Esophagus squamous epithelium (tissue), 5 donors: ENCODE data around the gene EPHX1. TPM values are rescaled to one million over a fixed set of nuclear protein-coding genes. Genes with fewer than 3 reads are reported as not detected.
A peak's percentile ranks its signal among the peaks of the same experiment; 100 is the strongest.
"Not testable (repeated sequence)": the region's sequence is repeated elsewhere in the genome, so short reads cannot be mapped to it uniquely, and the experiment has no call there.

Source experiments
- DNase-seq: peaks from one replicate; lab custom pipeline; 2025; lab: John Stamatoyannopoulos, UW
- H3K27ac ChIP-seq, 4 donors: fragments of 200-600 bp; sonication (generic); one replicate each; pipeline ENCODE4 v1.5.1; 2016 to 2019; ENCODE audit warnings: mild to moderate bottlenecking in 1 of 4
- H3K27me3 ChIP-seq, 4 donors: fragments of 200-600 bp; sonication (generic); 1 replicate in 3 of 4; 2 replicates in 1 of 4; pipeline versions ENCODE4 v1.5.1 to v1.6.0; 2017 to 2021; ENCODE audit warnings: antibody characterized with exemption in 1 of 4
- H3K36me3 ChIP-seq, 3 donors: fragments of 200-600 bp; sonication (generic); one replicate each; pipeline ENCODE4 v1.5.1; 2016 to 2019
- H3K4me1 ChIP-seq, 3 donors: fragments of 200-600 bp; sonication (generic); one replicate each; pipeline ENCODE4 v1.5.1; 2017 to 2019
- H3K4me3 ChIP-seq, 4 donors: fragments of 200-600 bp; sonication (generic); 1 replicate in 3 of 4; 2 replicates in 1 of 4; pipeline ENCODE4 v1.5.1; 2016 to 2019; ENCODE audit warnings: mild to moderate bottlenecking in 2 of 4, moderate library complexity in 1 of 4
- H3K9me3 ChIP-seq, 3 donors: fragments of 200-600 bp; sonication (generic); one replicate each; pipeline ENCODE4 v1.5.1; 2016 to 2019
- CTCF ChIP-seq, 6 experiments: fragments of 450-650 bp in 4 of 6; fragments of 200-600 bp in 2 of 6; sonication (generic) in 2 of 6; IDR thresholded peaks; one replicate each; pipeline ENCODE4 v1.5.1; 2016 to 2019; ENCODE audit warnings: antibody characterized with exemption in 6 of 6, mild to moderate bottlenecking in 4 of 6, moderate library complexity in 4 of 6
- POLR2A ChIP-seq, 4 donors: fragments of 450-650 bp; IDR thresholded peaks; one replicate each; pipeline ENCODE4 v1.6.1; 2017; ENCODE audit warnings: antibody characterized with exemption in 4 of 4, mild to moderate bottlenecking in 4 of 4, moderate library complexity in 3 of 4
- WGBS, 2 donors: methylation state at CpG; one replicate each; pipeline ENCODE4 v1.1.5; 2018; 5-methylcytosine and 5-hydroxymethylcytosine counted together
- intact Hi-C: fragments of 100-400 bp; cut with DNase I; formaldehyde crosslinking; loops from one replicate; pipeline ENCODE4 v1.15.0; 2022
- total RNA-seq, 4 donors: library from RNA; depleted of rRNA; stranded (reverse); fragments of >200 nt; gene quantifications; one replicate each; pipeline ENCODE4 v1.1.0, GENCODE V29; 2016
- donor health status: DM: yes; HTN: yes; CAD: no.

Gene EPHX1
- total RNA-seq, 4 donors from 2014 or later = 78.7 to 237 (median 151) TPM

- no peak overlapping the region for H3K4me3 ChIP-seq
- DNase-seq = no peak
- H3K27me3 ChIP-seq = no peaks in the 10 kb centered on the region
- peak overlapping the region in 3 of 4 donors; percentile 5 to 48 (median 43) for H3K27ac ChIP-seq
- H3K9me3 ChIP-seq = no peaks in the 10 kb centered on the region
- TF ChIP-seq POLR2A (IDR thresholded peaks at IDR 0.05) = no peak
- peaks cover 14 to 68% (median 15%) of the 10 kb centered on the region in 3 donors for H3K36me3 ChIP-seq
- peaks cover 16 to 55% (median 37%) of the 10 kb centered on the region in 3 donors for H3K4me1 ChIP-seq
- intact Hi-C loops = no loop called here
- 66% methylated on average over 2 of the region's 8 CpGs; no CpG with 5 or more reads in 1 of the 2 donors for WGBS, 2 donors
Measured at GRCh38 chr1:225827076-225827475, 17.2 kb downstream of the EPHX1 start.

- peaks cover 19 to 67% (median 22%) of the 10 kb centered on the region in 3 donors for H3K36me3 ChIP-seq
- no peaks in the 10 kb centered on the region for H3K9me3 ChIP-seq
- H3K27ac ChIP-seq = no peak overlapping the region
- peaks cover 16 to 38% (median 28%) of the 10 kb centered on the region in 3 donors for H3K4me1 ChIP-seq
- H3K4me3 ChIP-seq = no peak overlapping the region
- TF ChIP-seq POLR2A (IDR thresholded peaks at IDR 0.05) = no peak
- no peak for TF ChIP-seq CTCF (IDR thresholded peaks at IDR 0.05)
- intact Hi-C loops = no loop called here
- H3K27me3 ChIP-seq = no peaks in the 10 kb centered on the region
- no peak for DNase-seq
- WGBS, 2 donors = 87 to 91% methylated on average over 4 to 9 of the region's 14 CpGs
Measured at GRCh38 chr1:225828706-225829345, 18.9 kb downstream of the EPHX1 start.

GRCh38 chr1:225830841-225831240, 20.9 kb downstream of the EPHX1 start:
- intact Hi-C loops = no loop called here

GRCh38 chr1:225834417-225835329, 24.7 kb downstream of the EPHX1 start:
- peaks cover 0 to 22% (median 14%) of the 10 kb centered on the region in 3 donors for H3K4me1 ChIP-seq
- no peaks in the 10 kb centered on the region for H3K27me3 ChIP-seq
- no peak for DNase-seq
- no peaks in the 10 kb centered on the region for H3K9me3 ChIP-seq
- H3K27ac ChIP-seq = peak overlapping the region; percentile 4 to 74 (median 71)
- 44 to 50% methylated on average over 6 to 7 of the region's 7 CpGs for WGBS, 2 donors
- H3K36me3 ChIP-seq = peaks cover 27 to 91% (median 57%) of the 10 kb centered on the region in 3 donors
- intact Hi-C loops = no loop called here
- no peak for TF ChIP-seq POLR2A (IDR thresholded peaks at IDR 0.05)
- no peak for TF ChIP-seq CTCF (IDR thresholded peaks at IDR 0.05)
- no peak overlapping the region for H3K4me3 ChIP-seq

More at GRCh38 chr1:225830841-225831240, 20.9 kb downstream of the EPHX1 start:
- Histone ChIP-seq H3K4me1 (peaks cover 4 to 37% (median 23%) of the 10 kb centered on the region in 3 donors), H3K27ac (no peak overlapping the region), H3K9me3 (no peaks in the 10 kb centered on the region), H3K27me3 (no peaks in the 10 kb centered on the region), H3K36me3 (peaks cover 19 to 78% (median 31%) of the 10 kb centered on the region in 3 donors), H3K4me3 (no peak overlapping the region)
- WGBS, 2 donors = 87 to 92% methylated on average over 6 of the region's 6 CpGs
- DNase-seq = no peak
- TF ChIP-seq CTCF (IDR thresholded peaks at IDR 0.05) (no peak), POLR2A (IDR thresholded peaks at IDR 0.05) (no peak)

GRCh38 chr1:225835856-225836255, 25.9 kb downstream of the EPHX1 start:
- no peaks in the 10 kb centered on the region for H3K9me3 ChIP-seq
- H3K27me3 ChIP-seq = no peaks in the 10 kb centered on the region
- H3K4me1 ChIP-seq = peaks cover 0 to 22% (median 14%) of the 10 kb centered on the region in 3 donors
- intact Hi-C loops = no loop called here
- no peak overlapping the region for H3K4me3 ChIP-seq
- peaks cover 29 to 91% (median 60%) of the 10 kb centered on the region in 3 donors for H3K36me3 ChIP-seq
- DNase-seq = no peak
- TF ChIP-seq POLR2A (IDR thresholded peaks at IDR 0.05) (no peak), CTCF (IDR thresholded peaks at IDR 0.05) (no peak)
- WGBS, 2 donors = 14% methylated on average over 3 of the region's 3 CpGs
- H3K27ac ChIP-seq = peak overlapping the region in 3 of 4 donors; percentile 6 to 52 (median 39)

- H3K9me3 ChIP-seq, intact Hi-C loops, H3K4me3 ChIP-seq, DNase-seq, H3K27me3 ChIP-seq: not testable (repeated sequence)
- H3K27ac ChIP-seq = peak overlapping the region in 2 of 4 donors; percentile 6 to 39
- 73 to 84% methylated on average over 4 of the region's 4 CpGs for WGBS, 2 donors
- peaks cover 28 to 91% (median 55%) of the 10 kb centered on the region in 3 donors for H3K36me3 ChIP-seq
- peaks cover 0 to 22% (median 14%) of the 10 kb centered on the region in 3 donors for H3K4me1 ChIP-seq
Measured at GRCh38 chr1:225836296-225836695, 26.4 kb downstream of the EPHX1 start.
